ENCODE measurements around the gene RAP1A. TPM values are rescaled to one million over a fixed set of nuclear protein-coding genes. Genes with fewer than 3 reads are reported as not detected.

The RAP1A gene
- total and polyA plus RNA-seq, 2 donors (not counting 3 experiments of a cell fraction or from before 2014, with no cell fraction given): 17.8 to 56.4 TPM

DNA sequence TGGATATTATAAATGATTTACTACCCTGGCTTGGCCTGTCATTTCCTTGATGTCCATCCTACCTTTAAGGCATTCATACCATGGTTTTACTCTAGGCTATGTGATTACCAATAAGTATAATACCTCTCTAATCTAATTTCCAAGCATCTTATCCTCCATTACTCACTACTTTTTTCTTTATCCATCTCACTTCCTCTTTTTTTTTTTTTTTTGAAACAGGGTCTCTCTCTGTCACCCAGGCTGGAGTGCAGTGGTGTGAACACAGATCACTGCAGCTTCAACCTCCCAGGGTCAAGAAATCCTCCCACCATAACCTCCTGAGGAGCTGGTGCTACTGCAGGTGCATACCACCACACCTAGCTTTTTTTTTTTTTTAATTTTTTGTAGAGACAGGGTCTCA is 79.7 kb downstream of the RAP1A start:
- no peak for FAIRE-seq
- BruUV-seq (replicated peaks): no TSS peak

More for the DNA sequence above, 79.7 kb downstream of the RAP1A start:
- no peak overlapping the region for H3K4me3 ChIP-seq (replicated peaks in 1 of 3; ENCODE audit: insufficient read depth in 1 of 3, low read depth in 1 of 3, low read length in 3 of 3)
- no peak overlapping the region for H3K9ac ChIP-seq (replicated peaks; ENCODE audit: extremely low read depth, insufficient read depth, low read length)
- ChIA-PET CTCF (interaction anchor here (1.5 to 2.3 kb wide), 3 partner anchors 15 to 217 kb away, joined by 3 to 8 read pairs (median 6); no protein-coding TSS in a partner anchor), POLR2A (no interaction called here)
- H3K27ac ChIP-seq (ENCODE audit: insufficient read depth, low read depth, low read length): no peak overlapping the region
- no peaks in the 10 kb centered on the region for H3K9me1 ChIP-seq (replicated peaks; ENCODE audit: control insufficient read depth, extremely low read depth, insufficient read depth, low read length)
- no peaks in the 10 kb centered on the region for H4K20me1 ChIP-seq (replicated peaks; ENCODE audit: control insufficient read depth, extremely low read depth, insufficient read depth, low read length)
- TF ChIP-seq EZH2 (IDR thresholded peaks at IDR 0.05; ENCODE audit: borderline replicate concordance, low read depth, low read length, severe bottlenecking) (no peak), GATA2 (IDR thresholded peaks at IDR 0.05; ENCODE audit: insufficient read depth, insufficient read length, low read depth, low read length) (no peak), POLR2AphosphoS5 (IDR thresholded peaks at IDR 0.05; ENCODE audit: insufficient read depth, low read depth, low read length) (no peak), JUN (IDR thresholded peaks at IDR 0.05; ENCODE audit: borderline replicate concordance, insufficient read depth, insufficient read length, low read depth) (no peak), MYC (IDR thresholded peaks at IDR 0.05; ENCODE audit: low read depth, low read length) (no peak), POLR2A (IDR thresholded peaks at IDR 0.05; ENCODE audit: low read depth, low read length) (no peak), FOS (IDR thresholded peaks at IDR 0.05; ENCODE audit: borderline replicate concordance, insufficient read depth, low read length) (no peak)
- TF ChIP-seq, protein P1, sequence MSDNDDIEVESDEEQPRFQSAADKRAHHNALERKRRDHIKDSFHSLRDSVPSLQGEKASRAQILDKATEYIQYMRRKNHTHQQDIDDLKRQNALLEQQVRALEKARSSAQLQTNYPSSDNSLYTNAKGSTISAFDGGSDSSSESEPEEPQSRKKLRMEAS (IDR thresholded peaks at IDR 0.05; ENCODE audit: insufficient read depth, insufficient read length): no peak
- TF ChIP-seq, protein P2, sequence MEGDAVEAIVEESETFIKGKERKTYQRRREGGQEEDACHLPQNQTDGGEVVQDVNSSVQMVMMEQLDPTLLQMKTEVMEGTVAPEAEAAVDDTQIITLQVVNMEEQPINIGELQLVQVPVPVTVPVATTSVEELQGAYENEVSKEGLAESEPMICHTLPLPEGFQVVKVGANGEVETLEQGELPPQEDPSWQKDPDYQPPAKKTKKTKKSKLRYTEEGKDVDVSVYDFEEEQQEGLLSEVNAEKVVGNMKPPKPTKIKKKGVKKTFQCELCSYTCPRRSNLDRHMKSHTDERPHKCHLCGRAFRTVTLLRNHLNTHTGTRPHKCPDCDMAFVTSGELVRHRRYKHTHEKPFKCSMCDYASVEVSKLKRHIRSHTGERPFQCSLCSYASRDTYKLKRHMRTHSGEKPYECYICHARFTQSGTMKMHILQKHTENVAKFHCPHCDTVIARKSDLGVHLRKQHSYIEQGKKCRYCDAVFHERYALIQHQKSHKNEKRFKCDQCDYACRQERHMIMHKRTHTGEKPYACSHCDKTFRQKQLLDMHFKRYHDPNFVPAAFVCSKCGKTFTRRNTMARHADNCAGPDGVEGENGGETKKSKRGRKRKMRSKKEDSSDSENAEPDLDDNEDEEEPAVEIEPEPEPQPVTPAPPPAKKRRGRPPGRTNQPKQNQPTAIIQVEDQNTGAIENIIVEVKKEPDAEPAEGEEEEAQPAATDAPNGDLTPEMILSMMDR (IDR thresholded peaks at IDR 0.05; ENCODE audit: extremely low read depth in 1 of 2, insufficient read depth in 1 of 2, low read depth in 1 of 2, low read length in 2 of 2): no peak
- no peaks in the 10 kb centered on the region for H3K4me1 ChIP-seq (ENCODE audit: control insufficient read depth, extremely low read depth, insufficient read depth, low read length)
- no peak overlapping the region for H2AFZ ChIP-seq (ENCODE audit: low read depth, low read length)
- no peak overlapping the region for H3K4me2 ChIP-seq (ENCODE audit: insufficient read depth, low read length)
- dilution Hi-C loops (cut with MboI; ENCODE audit: extremely low pct_ligation_motif_present, low sequenced_read_pairs): no loop called here
- no peaks in the 10 kb centered on the region for H3K27me3 ChIP-seq (ENCODE audit: control insufficient read depth in 2 of 2, insufficient read depth in 2 of 2, low read length in 2 of 2)
- no peaks in the 10 kb centered on the region for H3K79me2 ChIP-seq (ENCODE audit: control insufficient read depth, insufficient read depth, low read length)
- intact Hi-C loops (cut with micrococcal nuclease): loop anchor here (5.0 kb wide), 1 partner anchor 77 kb away; no protein-coding TSS in a partner anchor
- H3K9me3 ChIP-seq (replicated peaks; ENCODE audit: control insufficient read depth, insufficient read depth, low read length): no peaks in the 10 kb centered on the region
- DNase-seq (ENCODE audit: low read depth, low spot score): no peak
- peaks cover 4 to 8% of the 10 kb centered on the region in 2 experiments for H3K36me3 ChIP-seq (ENCODE audit: control insufficient read depth in 2 of 2, extremely low read depth in 1 of 2, insufficient read depth in 2 of 2, low read length in 2 of 2)
